Measurements from ENCODE around the gene FCHSD2. TPM values are rescaled to one million over a fixed set of nuclear protein-coding genes. Genes with fewer than 3 reads are reported as not detected.

FCHSD2 gene
- total and polyA plus RNA-seq, 2 of the 8 experiments (the other 6 are each of a cell fraction or from before 2014, with no cell fraction given): 4.1 to 7.8 TPM

DNA sequence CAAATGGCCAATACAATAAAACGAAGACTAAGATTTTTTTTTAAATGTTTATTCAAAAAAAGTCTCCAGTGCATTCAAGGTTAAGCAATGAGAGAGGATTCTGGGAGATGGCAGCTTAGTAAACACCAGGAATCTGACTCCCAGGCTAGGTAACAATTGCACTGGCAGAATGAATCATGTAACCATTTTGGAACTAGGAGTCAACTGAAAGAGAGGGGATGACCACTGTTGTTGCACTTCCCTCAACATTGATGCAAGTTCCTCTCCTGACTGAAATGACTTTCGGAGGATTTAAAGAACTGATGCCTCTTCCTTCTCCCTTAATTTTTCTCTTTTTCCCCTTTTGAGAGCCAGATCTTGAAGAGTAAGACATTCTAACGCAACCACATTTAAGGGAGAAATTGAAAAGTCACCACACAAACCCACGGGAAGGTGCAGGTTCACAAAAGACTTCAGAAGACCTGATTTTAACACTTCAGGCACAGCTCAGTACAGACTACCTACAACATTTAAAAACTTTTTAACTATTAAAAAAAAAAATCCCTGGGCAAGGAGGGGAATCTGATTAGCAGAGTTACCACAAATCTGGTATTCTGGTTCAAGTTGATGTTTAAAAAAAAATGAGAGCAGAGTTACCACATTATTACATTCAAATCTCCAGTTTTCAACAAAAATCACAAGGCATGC is 56.8 kb downstream of the FCHSD2 start (continued):
- TF ChIP-seq, protein P1, sequence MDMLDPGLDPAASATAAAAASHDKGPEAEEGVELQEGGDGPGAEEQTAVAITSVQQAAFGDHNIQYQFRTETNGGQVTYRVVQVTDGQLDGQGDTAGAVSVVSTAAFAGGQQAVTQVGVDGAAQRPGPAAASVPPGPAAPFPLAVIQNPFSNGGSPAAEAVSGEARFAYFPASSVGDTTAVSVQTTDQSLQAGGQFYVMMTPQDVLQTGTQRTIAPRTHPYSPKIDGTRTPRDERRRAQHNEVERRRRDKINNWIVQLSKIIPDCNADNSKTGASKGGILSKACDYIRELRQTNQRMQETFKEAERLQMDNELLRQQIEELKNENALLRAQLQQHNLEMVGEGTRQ (IDR thresholded peaks at IDR 0.05; ENCODE audit: low read length): no peak
- TF ChIP-seq CHD2 (IDR thresholded peaks at IDR 0.05; ENCODE audit: low read length) (no peak), EZH2 (IDR thresholded peaks at IDR 0.05; ENCODE audit: low read depth, low read length, severe bottlenecking) (no peak), SP1 (IDR thresholded peaks at IDR 0.05; ENCODE audit: low read depth, low read length) (no peak), JUND (IDR thresholded peaks at IDR 0.05; ENCODE audit: low read length) (no peak), CBX5 (IDR thresholded peaks at IDR 0.05; ENCODE audit: low read depth, low read length) (no peak), ASH2L (IDR thresholded peaks at IDR 0.05; ENCODE audit: low read length) (no peak)
